Neural cell (in vitro differentiated cells): ENCODE data around the gene FN1. TPM values are rescaled to one million over a fixed set of nuclear protein-coding genes. Genes with fewer than 3 reads are reported as not detected.

Experiments
- H2AFZ ChIP-seq: fragments of 200-600, 300-800 bp; sonication (generic), shearing (Covaris generic); 2 replicates; pipeline ENCODE4 v1.6.0; 2014; ENCODE audit warnings: low read depth, mild to moderate bottlenecking, antibody characterized with exemption, low read length, moderate library complexity
- H3F3A ChIP-seq: fragments of 200-600 bp; shearing (Covaris generic); 2 replicates; pipeline ENCODE4 v1.6.1; 2016; ENCODE audit warnings: mild to moderate bottlenecking, moderate library complexity, mixed read lengths, antibody characterized with exemption, low read length; ENCODE audit not compliant: insufficient read depth, poor library complexity, severe bottlenecking
- H3K27ac ChIP-seq: fragments of 200-600, 300-800 bp; sonication (generic), shearing (Covaris generic); 2 replicates; pipeline ENCODE4 v1.5.1; 2014; ENCODE audit warnings: mild to moderate bottlenecking, low read length, moderate library complexity
- H3K27me3 ChIP-seq: fragments of 300-800, 200-600 bp; sonication (generic), shearing (Covaris generic); 2 replicates; pipeline ENCODE4 v1.6.0; 2014; ENCODE audit warnings: mild to moderate bottlenecking, low read depth, low read length, moderate library complexity; ENCODE audit not compliant: insufficient read depth
- H3K36me3 ChIP-seq: fragments of 300-800, 200-600 bp; sonication (generic), shearing (Covaris generic); 2 replicates; pipeline ENCODE4 v1.5.1; 2014; ENCODE audit warnings: mild to moderate bottlenecking, antibody characterized with exemption, low read length, moderate library complexity; ENCODE audit not compliant: insufficient read depth
- H3K4me2 ChIP-seq: fragments of 300-800, 200-600 bp; sonication (generic), shearing (Covaris generic); 2 replicates; pipeline ENCODE4 v1.6.0; 2014; ENCODE audit warnings: mild to moderate bottlenecking, low read length
- H3K4me3 ChIP-seq: fragments of 300-800, 200-600 bp; sonication (generic), shearing (Covaris generic); 2 replicates; pipeline ENCODE4 v1.5.1; 2014; ENCODE audit warnings: mild to moderate bottlenecking, low read length, moderate library complexity
- H3K79me2 ChIP-seq: fragments of 200-600 bp; shearing (Covaris generic); replicated peaks from 2 replicates; pipeline ENCODE4 v1.6.0; 2014; ENCODE audit warnings: mild to moderate bottlenecking, low read length, moderate library complexity; ENCODE audit not compliant: insufficient read depth
- H3K9ac ChIP-seq: fragments of 300-800, 200-600 bp; sonication (generic), shearing (Covaris generic); 2 replicates; pipeline ENCODE4 v1.6.1; 2016; ENCODE audit warnings: mild to moderate bottlenecking, low read length, mixed read lengths
- H3K9me2 ChIP-seq: fragments of 200-600 bp; shearing (Covaris generic); 2 replicates; pipeline ENCODE4 v1.6.1; 2016; ENCODE audit warnings: mild to moderate bottlenecking, low read length, mixed read lengths; ENCODE audit not compliant: insufficient read depth
- H3K9me3 ChIP-seq: fragments of 200-600, 300-800 bp; sonication (generic), shearing (Covaris generic); 2 replicates; pipeline ENCODE4 v1.6.1; 2016; ENCODE audit warnings: mild to moderate bottlenecking, mixed run types, low read length, moderate library complexity, mixed read lengths
- H4K20me1 ChIP-seq: fragments of 200-600 bp; shearing (Covaris generic); 2 replicates; pipeline ENCODE4 v1.6.1; 2016; ENCODE audit warnings: mild to moderate bottlenecking, mixed run types; ENCODE audit not compliant: insufficient read depth
- EP300 ChIP-seq: fragments of 450-650 bp; conservative IDR thresholded peaks from 2 replicates; pipeline ENCODE4 v1.6.1; 2014; ENCODE audit warnings: antibody characterized with exemption, mild to moderate bottlenecking, moderate library complexity; ENCODE audit not compliant: poor library complexity, severe bottlenecking
- EZH2 ChIP-seq: fragments of 200-600, 300-800 bp; shearing (Covaris generic), sonication (generic); IDR thresholded peaks from 2 replicates; pipeline ENCODE4 v1.6.1; 2014; ENCODE audit warnings: antibody characterized with exemption, low read length, borderline replicate concordance, mild to moderate bottlenecking; ENCODE audit not compliant: insufficient read depth, poor library complexity, severe bottlenecking
- MXI1 ChIP-seq: fragments of 450-650 bp; conservative IDR thresholded peaks from 2 replicates; pipeline ENCODE4 v1.6.1; 2014; ENCODE audit warnings: antibody characterized with exemption, mild to moderate bottlenecking; ENCODE audit not compliant: poor library complexity, severe bottlenecking
- POLR2AphosphoS5 ChIP-seq: IDR thresholded peaks from 2 replicates; pipeline ENCODE4 v1.6.1; 2012
- RAD21 ChIP-seq: fragments of 450-650 bp; conservative IDR thresholded peaks from 2 replicates; pipeline ENCODE4 v1.6.1; 2014; ENCODE audit warnings: antibody characterized with exemption, mild to moderate bottlenecking, moderate library complexity
- SMC3 ChIP-seq: fragments of 450-650 bp; conservative IDR thresholded peaks from 2 replicates; pipeline ENCODE4 v1.6.1; 2014; ENCODE audit warnings: antibody characterized with exemption, mild to moderate bottlenecking, moderate library complexity; ENCODE audit not compliant: poor library complexity
- TAF1 ChIP-seq: IDR thresholded peaks from 2 replicates; pipeline ENCODE4 v1.6.1; 2012; ENCODE audit warnings: low read depth
- polyA plus RNA-seq: library from polyadenylated mRNA; depleted of rRNA; stranded (reverse); fragments of >200 nt; gene quantifications from 2 replicates; pipeline ENCODE4 v1.2.3, GENCODE V29; 2014
- TF ChIP-seq, protein P1 (sequence below): fragments of 450-650 bp; IDR thresholded peaks from 2 replicates; pipeline ENCODE4 v1.5.1; 2014; ENCODE audit warnings: antibody characterized with exemption, mild to moderate bottlenecking, moderate library complexity; ENCODE audit not compliant: poor library complexity, severe bottlenecking
- TF ChIP-seq, protein P2 (sequence below): IDR thresholded peaks from 2 replicates; pipeline ENCODE4 v1.6.1; 2012; ENCODE audit warnings: borderline replicate concordance

The FN1 gene
- polyA plus RNA-seq, 1 donor from 2014 or later, result 0.93 TPM

DNA sequence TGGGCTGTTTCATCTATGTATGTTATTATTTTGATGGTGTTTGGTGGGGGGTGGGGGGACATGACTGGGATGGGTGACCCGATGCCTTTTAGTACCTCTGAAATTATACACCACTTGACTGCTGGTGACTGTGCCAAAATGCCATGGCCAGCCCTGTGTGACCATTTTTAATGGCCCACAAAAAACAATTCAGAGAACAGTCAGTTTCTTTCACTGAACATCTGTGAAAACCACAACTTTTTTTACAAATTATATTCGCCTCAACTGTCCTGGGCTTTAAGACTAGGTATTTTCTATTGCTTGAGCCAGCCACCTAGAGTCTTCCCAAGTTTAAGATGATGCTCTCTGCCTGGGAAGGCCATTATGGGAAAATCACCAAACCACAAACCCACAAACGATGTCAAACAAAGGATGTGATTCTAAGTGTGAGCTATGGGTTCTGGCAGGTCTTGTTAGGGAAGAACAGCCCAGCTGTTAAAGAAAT lies 33.9 kb downstream of the FN1 start:
- no peaks in the 10 kb centered on the region for H3K9me2 ChIP-seq
- H3K9ac ChIP-seq, result no peak overlapping the region
- no peak overlapping the region for H3K27ac ChIP-seq
- H3F3A ChIP-seq, result no peaks in the 10 kb centered on the region
- H3K4me2 ChIP-seq, result no peak overlapping the region
- no peaks in the 10 kb centered on the region for H3K27me3 ChIP-seq
- no peaks in the 10 kb centered on the region for H3K9me3 ChIP-seq
- no peaks in the 10 kb centered on the region for H3K79me2 ChIP-seq
- no peak overlapping the region for H3K4me3 ChIP-seq
- no peaks in the 10 kb centered on the region for H4K20me1 ChIP-seq
- TF ChIP-seq MXI1 (no peak), EZH2 (no peak), SMC3 (no peak), TAF1 (no peak), EP300 (no peak), RAD21 (no peak), POLR2AphosphoS5 (no peak)
- TF ChIP-seq, protein P1, sequence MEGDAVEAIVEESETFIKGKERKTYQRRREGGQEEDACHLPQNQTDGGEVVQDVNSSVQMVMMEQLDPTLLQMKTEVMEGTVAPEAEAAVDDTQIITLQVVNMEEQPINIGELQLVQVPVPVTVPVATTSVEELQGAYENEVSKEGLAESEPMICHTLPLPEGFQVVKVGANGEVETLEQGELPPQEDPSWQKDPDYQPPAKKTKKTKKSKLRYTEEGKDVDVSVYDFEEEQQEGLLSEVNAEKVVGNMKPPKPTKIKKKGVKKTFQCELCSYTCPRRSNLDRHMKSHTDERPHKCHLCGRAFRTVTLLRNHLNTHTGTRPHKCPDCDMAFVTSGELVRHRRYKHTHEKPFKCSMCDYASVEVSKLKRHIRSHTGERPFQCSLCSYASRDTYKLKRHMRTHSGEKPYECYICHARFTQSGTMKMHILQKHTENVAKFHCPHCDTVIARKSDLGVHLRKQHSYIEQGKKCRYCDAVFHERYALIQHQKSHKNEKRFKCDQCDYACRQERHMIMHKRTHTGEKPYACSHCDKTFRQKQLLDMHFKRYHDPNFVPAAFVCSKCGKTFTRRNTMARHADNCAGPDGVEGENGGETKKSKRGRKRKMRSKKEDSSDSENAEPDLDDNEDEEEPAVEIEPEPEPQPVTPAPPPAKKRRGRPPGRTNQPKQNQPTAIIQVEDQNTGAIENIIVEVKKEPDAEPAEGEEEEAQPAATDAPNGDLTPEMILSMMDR, result no peak
- TF ChIP-seq, protein P2, sequence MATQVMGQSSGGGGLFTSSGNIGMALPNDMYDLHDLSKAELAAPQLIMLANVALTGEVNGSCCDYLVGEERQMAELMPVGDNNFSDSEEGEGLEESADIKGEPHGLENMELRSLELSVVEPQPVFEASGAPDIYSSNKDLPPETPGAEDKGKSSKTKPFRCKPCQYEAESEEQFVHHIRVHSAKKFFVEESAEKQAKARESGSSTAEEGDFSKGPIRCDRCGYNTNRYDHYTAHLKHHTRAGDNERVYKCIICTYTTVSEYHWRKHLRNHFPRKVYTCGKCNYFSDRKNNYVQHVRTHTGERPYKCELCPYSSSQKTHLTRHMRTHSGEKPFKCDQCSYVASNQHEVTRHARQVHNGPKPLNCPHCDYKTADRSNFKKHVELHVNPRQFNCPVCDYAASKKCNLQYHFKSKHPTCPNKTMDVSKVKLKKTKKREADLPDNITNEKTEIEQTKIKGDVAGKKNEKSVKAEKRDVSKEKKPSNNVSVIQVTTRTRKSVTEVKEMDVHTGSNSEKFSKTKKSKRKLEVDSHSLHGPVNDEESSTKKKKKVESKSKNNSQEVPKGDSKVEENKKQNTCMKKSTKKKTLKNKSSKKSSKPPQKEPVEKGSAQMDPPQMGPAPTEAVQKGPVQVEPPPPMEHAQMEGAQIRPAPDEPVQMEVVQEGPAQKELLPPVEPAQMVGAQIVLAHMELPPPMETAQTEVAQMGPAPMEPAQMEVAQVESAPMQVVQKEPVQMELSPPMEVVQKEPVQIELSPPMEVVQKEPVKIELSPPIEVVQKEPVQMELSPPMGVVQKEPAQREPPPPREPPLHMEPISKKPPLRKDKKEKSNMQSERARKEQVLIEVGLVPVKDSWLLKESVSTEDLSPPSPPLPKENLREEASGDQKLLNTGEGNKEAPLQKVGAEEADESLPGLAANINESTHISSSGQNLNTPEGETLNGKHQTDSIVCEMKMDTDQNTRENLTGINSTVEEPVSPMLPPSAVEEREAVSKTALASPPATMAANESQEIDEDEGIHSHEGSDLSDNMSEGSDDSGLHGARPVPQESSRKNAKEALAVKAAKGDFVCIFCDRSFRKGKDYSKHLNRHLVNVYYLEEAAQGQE, result no peak
- H3K36me3 ChIP-seq, result no peaks in the 10 kb centered on the region
- no peak overlapping the region for H2AFZ ChIP-seq

DNA sequence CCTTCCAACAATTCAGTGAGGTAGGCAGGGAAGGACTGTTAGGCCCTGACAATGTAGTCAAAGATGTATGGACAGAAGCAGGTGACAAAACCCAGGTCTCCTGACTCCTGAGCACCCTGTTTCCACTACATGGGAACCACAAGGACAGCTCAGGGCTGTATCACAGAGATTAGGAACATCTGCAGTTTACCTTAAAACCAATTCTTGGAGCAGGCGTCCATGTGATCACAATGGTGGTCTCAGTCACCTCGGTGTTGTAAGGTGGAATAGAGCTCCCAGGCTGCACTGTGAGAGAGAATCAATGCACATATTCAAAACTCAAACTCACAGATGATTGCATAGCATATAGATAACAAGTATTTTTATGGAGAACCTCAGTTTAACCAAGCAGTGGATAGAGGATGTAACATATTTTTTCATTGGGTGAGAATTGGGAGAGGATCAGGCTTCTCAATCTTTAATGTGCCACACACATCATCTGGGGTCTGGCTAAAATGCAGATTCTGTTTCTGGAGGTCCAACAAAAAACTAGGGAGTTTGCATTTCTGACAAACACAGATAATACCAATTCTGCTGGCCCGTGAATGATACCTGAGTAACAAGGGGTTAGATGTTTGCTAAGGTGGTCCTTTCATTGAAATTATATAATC lies 36.7 kb downstream of the FN1 start:
- H4K20me1 ChIP-seq, result no peaks in the 10 kb centered on the region
- H3K4me2 ChIP-seq, result no peak overlapping the region
- H3F3A ChIP-seq, result no peaks in the 10 kb centered on the region
- TF ChIP-seq POLR2AphosphoS5, result no peak
- no peak for TF ChIP-seq TAF1
- TF ChIP-seq, protein P2, result no peak
- TF ChIP-seq RAD21, result no peak
- TF ChIP-seq EP300, result no peak
- TF ChIP-seq MXI1, result no peak
- TF ChIP-seq, protein P1, result no peak
- no peak for TF ChIP-seq EZH2
- no peak for TF ChIP-seq SMC3
- H3K9ac ChIP-seq, result no peak overlapping the region
- no peaks in the 10 kb centered on the region for H3K79me2 ChIP-seq
- no peak overlapping the region for H3K4me3 ChIP-seq
- no peaks in the 10 kb centered on the region for H3K36me3 ChIP-seq
- H2AFZ ChIP-seq, result no peak overlapping the region
- no peaks in the 10 kb centered on the region for H3K9me3 ChIP-seq
- H3K27ac ChIP-seq, result no peak overlapping the region
- no peaks in the 10 kb centered on the region for H3K9me2 ChIP-seq
- H3K27me3 ChIP-seq, result no peaks in the 10 kb centered on the region
